Measurements from ENCODE around the gene CCNL2. TPM values are rescaled to one million over a fixed set of nuclear protein-coding genes. Genes with fewer than 3 reads are reported as not detected.
"Not testable (repeated sequence)": the region's sequence is repeated elsewhere in the genome, so short reads cannot be mapped to it uniquely, and the experiment has no call there.

Gene CCNL2
- total RNA-seq, result 100 to 1,000 TPM in 7 of 8 experiments, 10 to 100 TPM in 1; 99.6 to 392 (median 163) TPM

DNA sequence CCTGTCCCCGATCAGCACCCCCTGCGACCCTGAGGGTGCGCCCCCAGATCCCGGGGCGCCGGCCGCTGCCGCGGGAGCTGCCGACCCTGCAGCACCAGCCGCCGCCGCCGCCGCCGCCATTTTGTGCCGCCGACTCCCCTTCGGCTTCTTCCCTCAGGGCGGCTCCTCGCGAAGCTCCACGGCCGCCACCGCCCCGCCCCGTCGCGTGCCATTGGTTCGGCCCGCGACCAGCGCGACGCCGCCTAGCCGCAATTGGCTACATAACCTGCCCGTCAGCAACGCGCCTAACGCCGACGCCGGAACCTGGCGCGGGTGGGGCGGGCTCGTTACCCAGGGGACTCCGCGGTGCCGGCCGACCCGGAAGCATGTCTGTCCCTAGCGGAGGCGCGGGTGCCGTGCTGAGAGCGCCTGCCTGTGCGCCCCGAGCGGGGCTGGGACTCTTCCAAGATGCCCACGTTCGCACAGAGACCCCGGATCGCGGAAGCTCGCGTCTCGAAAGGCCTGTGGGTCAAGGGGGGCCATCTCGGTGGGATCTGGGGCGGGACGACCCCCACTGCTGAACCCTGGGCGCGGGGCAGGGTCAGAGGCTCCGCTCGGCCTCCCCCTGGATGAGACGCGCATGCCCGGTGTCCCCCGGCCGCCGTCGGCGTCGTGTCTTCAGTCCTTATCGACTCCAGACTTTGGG is at the start of gene CCNL2:
TSS of gene CCNL2 (minus strand) at position 149 of the 685 bp plus-strand sequence. CDS start at position 120, 29 bp downstream.
- in situ Hi-C loops (cut with MboI; ENCODE audit: low pct_unique_long_range_greater_than_20kb in 2 of 9, low sequenced_read_pairs in 9 of 9, unreplicated experiment in 9 of 9), result no loop called here
- peak; percentile 83 to 97 (median 96) for ATAC-seq (replicated peaks in 6 of 8)
- peak within 1 kb of the TSS; percentile 72 to 99 (median 98) for H3K4me3 ChIP-seq
- H3K27ac ChIP-seq, result peak within 1 kb of the TSS; percentile 83 to 95
- peaks cover 15 to 17% of the 10 kb centered on the region in 2 donors for H3K4me1 ChIP-seq (replicated peaks in 1 of 2)
- 0% methylated on average over 4 to 14 of the region's 86 CpGs; no CpG with 5 or more reads in 5 of the 10 experiments for WGBS, 10 experiments

DNA sequence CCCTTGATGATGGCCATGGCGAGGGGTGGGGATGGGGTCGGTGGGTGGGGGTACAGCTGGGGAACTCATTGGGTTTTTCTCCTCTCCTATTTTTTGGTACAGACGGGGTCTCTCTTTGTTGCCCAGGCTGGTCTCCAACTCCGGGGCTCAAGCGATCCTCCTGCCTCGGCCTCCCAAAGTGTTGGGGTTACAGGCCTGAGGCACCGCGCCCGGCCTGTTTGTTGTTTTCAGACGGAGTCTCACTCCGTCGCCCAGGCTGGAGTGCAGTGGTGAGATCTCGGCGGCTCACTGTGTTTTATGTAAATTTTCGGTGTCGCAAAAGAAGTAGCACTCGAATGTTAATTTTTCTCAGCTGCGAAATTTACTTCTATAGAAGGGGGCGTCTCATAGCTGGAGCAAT is 47.5 kb upstream of the CCNL2 start:
- H3K4me1 ChIP-seq (replicated peaks in 1 of 2); H3K27ac ChIP-seq; H3K4me3 ChIP-seq; ATAC-seq (replicated peaks in 6 of 8); in situ Hi-C loops (cut with MboI; ENCODE audit: low pct_unique_long_range_greater_than_20kb in 2 of 9, low sequenced_read_pairs in 9 of 9, unreplicated experiment in 9 of 9): not testable (repeated sequence)
- 80 to 87% (median 87%) methylated on average over 3 to 8 of the region's 19 CpGs; no CpG with 5 or more reads in 7 of the 10 experiments for WGBS, 10 experiments

DNA sequence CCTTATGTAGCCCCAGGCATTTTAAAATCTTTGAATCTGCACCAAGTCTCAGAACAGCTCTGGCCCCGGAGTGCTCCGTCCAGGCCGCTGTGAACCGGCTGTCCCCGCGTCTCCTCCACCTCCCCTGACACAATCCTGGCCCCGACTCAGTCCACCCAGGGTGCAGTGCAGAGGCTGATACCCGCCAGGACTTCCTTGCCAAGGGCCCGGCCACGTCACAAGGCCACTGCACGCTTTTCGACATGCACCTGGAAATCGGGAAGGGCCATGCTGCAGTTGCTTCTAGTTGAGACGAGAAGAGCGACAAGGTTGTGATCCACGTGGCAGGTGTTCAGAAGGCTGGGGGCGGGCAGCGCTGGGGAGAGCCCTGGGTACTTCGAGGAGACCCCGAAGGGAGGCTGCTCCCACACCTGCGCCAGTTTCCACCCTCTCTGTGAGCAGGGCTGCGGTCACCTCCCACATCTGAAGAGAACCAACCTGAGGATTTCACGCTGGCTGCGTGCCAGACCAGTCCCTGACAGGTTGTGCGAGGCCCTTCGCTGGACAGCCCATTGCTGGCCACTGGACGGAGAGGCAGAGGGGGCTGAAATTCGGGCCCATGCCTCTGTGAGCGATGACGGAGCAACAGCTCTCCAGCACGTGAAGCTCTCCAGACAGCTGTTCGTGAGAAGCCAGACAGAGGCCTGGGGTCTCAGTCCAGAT is 43.1 kb upstream of the CCNL2 start:
- in situ Hi-C loops (cut with MboI; ENCODE audit: low pct_unique_long_range_greater_than_20kb in 2 of 9, low sequenced_read_pairs in 9 of 9, unreplicated experiment in 9 of 9), result no loop called here

DNA sequence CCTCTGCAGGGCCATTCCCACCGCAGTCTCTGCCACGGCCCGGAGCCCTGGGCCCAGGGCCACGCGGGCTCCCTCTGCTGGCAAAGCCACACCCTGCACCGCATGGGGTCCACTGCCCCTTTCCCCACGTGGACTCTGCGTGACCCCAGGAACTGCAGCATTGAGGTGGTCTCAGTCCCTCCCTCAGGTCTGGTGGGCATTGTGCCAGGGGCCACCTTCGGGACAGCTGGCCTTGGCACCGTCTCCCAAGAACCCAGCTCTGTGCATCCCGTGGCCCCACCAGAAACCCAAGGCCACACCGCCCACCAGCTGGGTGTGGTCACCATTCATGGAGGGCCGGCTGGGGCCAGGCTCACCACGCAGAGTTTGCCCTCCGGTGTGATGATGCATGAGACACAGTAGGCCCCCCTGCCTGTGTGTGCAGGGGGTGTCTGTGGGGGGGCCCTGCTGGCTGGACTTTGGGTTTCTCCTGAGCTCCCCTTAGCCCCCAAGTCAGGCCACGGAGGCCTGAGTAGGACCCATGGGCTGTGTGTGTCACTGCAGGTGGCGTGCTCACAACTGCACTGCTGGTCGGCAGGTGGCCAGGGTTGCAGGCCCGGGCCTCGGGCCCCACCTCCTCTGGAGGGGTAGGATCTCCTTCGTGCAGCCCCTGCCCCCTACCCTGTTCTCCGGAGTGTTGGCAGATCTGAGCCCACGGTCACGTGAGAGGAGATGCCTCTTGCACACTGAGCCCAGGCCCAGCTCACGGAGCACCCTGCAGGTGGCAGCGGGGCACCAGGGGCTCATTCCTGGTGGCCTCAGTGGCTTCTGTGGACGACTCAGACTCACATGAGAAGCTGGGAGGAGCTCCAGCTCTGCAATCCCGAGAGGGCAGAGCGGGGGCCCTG is 42.1 kb upstream of the CCNL2 start:
- Histone ChIP-seq H3K4me1 (replicated peaks in 1 of 2) (peaks cover 29 to 33% of the 10 kb centered on the region in 2 donors), H3K4me3 (no peak overlapping the region), H3K27ac (no peak overlapping the region)
- ATAC-seq (replicated peaks in 6 of 8), result peak; percentile 59 to 94 (median 67)
- in situ Hi-C loops (cut with MboI; ENCODE audit: low pct_unique_long_range_greater_than_20kb in 2 of 9, low sequenced_read_pairs in 9 of 9, unreplicated experiment in 9 of 9), result no loop called here
- 0 to 93% (median 81%) methylated on average over 1 to 16 of the region's 29 CpGs; no CpG with 5 or more reads in 2 of the 10 experiments for WGBS, 10 experiments

More for the DNA sequence above, 43.1 kb upstream of the CCNL2 start:
- H3K4me3 ChIP-seq, result no peak overlapping the region
- H3K4me1 ChIP-seq (replicated peaks in 1 of 2), result peaks cover 20 to 23% of the 10 kb centered on the region in 2 donors
- H3K27ac ChIP-seq, result no peak overlapping the region
- 20 to 100% (median 94%) methylated on average over 1 to 23 of the region's 32 CpGs; no CpG with 5 or more reads in 4 of the 10 experiments for WGBS, 10 experiments
- ATAC-seq (replicated peaks in 6 of 8), result no peak

DNA sequence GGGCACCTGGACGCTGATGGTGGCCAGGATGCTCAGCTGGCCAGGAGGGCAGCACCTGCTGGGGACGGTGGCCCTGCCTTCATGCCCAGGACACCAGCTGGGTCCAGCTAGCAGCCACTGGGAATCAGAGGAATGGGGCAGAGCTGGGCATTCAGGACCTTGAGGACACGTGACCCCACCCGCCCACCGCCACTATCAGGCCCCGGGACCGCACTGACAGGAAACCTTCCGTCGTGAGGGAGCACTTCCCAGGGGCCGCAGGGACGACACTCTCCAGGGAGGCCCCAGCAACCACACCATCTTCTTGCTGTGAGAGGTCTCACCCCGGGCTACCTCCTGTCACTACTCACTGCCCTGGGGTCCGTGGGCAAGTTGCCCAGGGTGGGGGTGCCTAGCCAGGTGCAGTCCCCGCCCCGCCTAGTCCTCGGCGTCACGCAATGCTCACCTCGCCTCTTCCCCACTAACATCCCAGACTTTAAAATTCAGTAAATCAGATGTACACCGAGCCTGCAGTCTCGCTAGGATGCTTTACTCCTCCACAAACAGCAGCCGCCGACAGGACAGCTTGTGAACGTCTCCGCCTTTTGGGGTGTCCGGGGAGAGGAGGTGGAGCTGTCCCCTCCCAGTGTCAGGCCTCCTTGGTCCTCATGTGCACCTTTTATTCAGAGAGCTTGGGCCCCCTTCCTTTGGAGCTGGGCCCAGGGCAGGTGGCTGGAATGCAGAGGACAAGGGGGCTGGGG is 41.3 kb upstream of the CCNL2 start:
- peaks cover 31 to 41% of the 10 kb centered on the region in 2 donors for H3K4me1 ChIP-seq (replicated peaks in 1 of 2)
- H3K27ac ChIP-seq, result no peak overlapping the region
- in situ Hi-C loops (cut with MboI; ENCODE audit: low pct_unique_long_range_greater_than_20kb in 2 of 9, low sequenced_read_pairs in 9 of 9, unreplicated experiment in 9 of 9), result no loop called here
- H3K4me3 ChIP-seq, result no peak overlapping the region
- 13 to 90% (median 65%) methylated on average over 3 to 12 of the region's 26 CpGs; no CpG with 5 or more reads in 4 of the 10 experiments for WGBS, 10 experiments
- no peak for ATAC-seq (replicated peaks in 6 of 8)

DNA sequence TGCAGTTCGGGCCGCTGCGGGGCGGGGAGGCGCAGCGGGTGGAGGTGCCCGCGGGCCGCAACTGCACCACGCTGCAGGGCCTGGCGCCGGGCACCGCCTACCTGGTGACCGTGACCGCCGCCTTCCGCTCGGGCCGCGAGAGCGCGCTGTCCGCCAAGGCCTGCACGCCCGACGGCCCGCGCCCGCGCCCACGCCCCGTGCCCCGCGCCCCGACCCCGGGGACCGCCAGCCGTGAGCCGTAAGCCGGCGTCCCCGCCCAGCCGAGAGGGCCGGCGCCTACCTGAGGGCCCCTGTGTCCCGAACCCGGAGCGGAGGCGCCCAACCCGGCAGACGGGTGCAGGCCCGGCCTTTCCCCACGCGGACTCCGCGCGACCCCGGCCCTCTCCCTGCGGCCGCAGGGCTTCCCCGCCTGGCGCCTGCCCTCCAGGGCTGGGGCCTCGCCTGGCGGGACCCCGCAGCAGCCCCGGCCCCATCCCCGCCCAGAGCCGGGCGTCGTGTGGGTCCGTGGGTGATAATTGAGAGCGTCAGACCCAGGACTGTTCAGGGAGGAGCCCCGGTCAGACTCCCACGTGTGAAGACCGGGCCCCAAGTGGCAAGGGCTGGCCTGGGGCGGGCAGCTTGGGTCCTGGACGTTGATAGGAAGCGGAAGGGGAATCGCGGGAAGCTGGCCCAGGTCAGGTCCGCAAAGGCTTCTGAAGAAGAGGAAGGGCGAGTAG is 40.6 kb upstream of the CCNL2 start:
- ATAC-seq (replicated peaks in 6 of 8), result no peak
- WGBS, 10 experiments, result 88 to 91% (median 90%) methylated on average over 2 to 11 of the region's 82 CpGs; no CpG with 5 or more reads in 7 of the 10 experiments
- Histone ChIP-seq H3K4me3 (no peak overlapping the region), H3K4me1 (replicated peaks in 1 of 2) (peaks cover 37 to 48% of the 10 kb centered on the region in 2 donors), H3K27ac (no peak overlapping the region)
- in situ Hi-C loops (cut with MboI; ENCODE audit: low pct_unique_long_range_greater_than_20kb in 2 of 9, low sequenced_read_pairs in 9 of 9, unreplicated experiment in 9 of 9), result no loop called here

DNA sequence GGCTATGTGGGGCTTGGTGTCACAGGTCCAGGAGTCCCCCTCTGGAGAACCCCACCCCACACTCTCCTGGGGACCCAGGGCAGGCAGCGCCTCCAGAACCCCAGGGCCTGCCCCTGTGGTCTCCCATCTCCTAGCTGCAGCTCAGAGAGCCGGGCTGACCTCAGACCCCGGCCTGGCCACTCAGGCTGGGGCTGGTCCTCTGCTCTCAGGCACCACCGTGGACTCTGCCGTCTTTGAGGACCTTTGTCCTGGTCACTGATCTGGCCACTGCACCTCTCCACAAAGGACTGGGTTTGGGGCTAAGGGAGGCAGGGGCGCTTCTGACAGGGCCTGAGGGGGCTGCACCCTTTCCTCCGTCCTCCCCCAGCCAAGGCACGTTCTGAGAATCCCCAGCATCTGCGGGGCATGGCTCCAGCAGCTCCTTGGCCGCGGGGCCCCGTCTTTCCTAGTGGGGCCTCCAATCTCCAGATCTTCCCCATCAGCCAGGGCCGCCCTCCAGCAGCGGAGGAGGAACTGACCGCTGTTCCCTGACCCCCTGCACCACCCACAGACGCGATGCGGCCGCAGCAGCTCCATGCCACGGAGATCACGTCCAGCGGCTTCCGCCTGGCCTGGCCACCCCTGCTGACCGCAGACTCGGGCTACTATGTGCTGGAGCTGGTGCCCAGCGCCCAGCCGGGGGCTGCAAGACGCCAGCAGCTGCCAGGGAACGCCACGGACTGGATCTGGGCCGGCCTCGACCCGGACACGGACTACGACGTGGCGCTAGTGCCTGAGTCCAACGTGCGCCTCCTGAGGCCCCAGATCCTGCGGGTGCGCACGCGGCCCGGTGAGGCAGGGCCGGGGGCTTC is 39.6 kb upstream of the CCNL2 start:
- Histone ChIP-seq H3K4me3 (no peak overlapping the region), H3K4me1 (replicated peaks in 1 of 2) (peaks cover 46 to 58% of the 10 kb centered on the region in 2 donors), H3K27ac (peak overlapping the region in 1 of 2 donors; percentile 65)
- 85 to 98% (median 90%) methylated on average over 4 to 10 of the region's 45 CpGs; no CpG with 5 or more reads in 6 of the 10 experiments for WGBS, 10 experiments
- in situ Hi-C loops (cut with MboI; ENCODE audit: low pct_unique_long_range_greater_than_20kb in 2 of 9, low sequenced_read_pairs in 9 of 9, unreplicated experiment in 9 of 9), result no loop called here
- ATAC-seq (replicated peaks in 6 of 8), result no peak

DNA sequence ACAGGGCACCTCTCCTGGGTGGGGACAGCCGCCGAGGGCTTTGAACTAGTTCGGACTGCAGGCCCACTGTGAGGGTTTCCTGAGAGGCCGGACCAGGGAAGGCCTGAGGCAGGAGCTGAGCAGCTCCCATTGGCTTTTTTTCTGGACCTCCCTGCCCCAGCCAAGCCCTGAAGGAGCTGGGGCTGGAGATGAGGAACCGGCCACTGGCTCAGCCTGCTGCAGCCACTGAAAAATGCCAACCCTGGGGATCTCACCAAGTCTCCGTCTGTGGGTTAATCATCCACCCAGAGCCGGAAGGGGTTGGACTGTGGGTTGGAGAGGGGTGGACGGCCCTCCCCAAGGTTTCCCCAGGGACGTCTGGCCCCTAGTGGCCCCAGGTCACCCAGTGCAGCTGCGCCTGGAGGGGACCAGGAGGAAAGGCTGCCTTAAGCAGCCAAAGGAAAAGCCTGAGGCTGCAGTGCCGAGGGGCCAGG is 38.8 kb upstream of the CCNL2 start:
- peak in 1 of 8 experiments; percentile 0 for ATAC-seq (replicated peaks in 6 of 8)
- Histone ChIP-seq H3K4me3 (peak overlapping the region in 1 of 5 donors; percentile 3), H3K27ac (peak overlapping the region in 1 of 2 donors; percentile 65), H3K4me1 (replicated peaks in 1 of 2) (peaks cover 54 to 66% of the 10 kb centered on the region in 2 donors)
- in situ Hi-C loops (cut with MboI; ENCODE audit: low pct_unique_long_range_greater_than_20kb in 2 of 9, low sequenced_read_pairs in 9 of 9, unreplicated experiment in 9 of 9), result no loop called here
- WGBS, 10 experiments, result 0 to 60% (median 35%) methylated on average over 1 to 5 of the region's 11 CpGs; no CpG with 5 or more reads in 5 of the 10 experiments

DNA sequence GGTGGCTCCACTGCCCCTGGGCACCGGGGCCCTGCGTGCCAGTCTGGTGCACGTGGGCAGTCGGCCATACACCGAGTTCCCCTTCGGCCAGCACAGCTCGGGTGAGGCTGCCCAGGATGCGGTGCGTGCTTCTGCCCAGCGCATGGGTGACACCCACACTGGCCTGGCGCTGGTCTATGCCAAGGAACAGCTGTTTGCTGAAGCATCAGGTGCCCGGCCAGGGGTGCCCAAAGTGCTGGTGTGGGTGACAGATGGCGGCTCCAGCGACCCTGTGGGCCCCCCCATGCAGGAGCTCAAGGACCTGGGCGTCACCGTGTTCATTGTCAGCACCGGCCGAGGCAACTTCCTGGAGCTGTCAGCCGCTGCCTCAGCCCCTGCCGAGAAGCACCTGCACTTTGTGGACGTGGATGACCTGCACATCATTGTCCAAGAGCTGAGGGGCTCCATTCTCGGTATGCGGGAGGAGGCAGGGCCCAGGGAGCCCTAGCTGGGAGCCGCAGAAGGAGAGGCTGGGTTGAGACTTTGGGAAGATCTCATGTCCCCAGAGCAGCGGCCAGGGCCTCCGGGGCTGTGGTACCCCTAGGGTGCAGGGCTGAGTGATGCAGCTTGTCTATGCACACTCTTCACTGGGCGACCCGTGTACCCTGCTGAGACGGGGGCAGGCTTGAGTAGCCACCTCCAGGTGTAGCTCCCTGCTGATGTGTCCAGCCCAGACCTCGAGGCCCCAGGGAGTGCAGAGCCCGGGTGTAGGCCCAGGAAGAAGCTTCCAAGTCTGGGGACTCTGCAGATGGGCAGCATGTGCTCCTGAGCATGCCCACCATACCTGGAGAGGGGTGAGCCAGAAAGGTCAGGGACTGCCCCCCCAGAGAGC is 38.1 kb upstream of the CCNL2 start:
- Histone ChIP-seq H3K4me3 (peak overlapping the region in 1 of 5 donors; percentile 41), H3K27ac (peak overlapping the region in 1 of 2 donors; percentile 65), H3K4me1 (replicated peaks in 1 of 2) (peaks cover 61 to 72% of the 10 kb centered on the region in 2 donors)
- in situ Hi-C loops (cut with MboI; ENCODE audit: low pct_unique_long_range_greater_than_20kb in 2 of 9, low sequenced_read_pairs in 9 of 9, unreplicated experiment in 9 of 9), result no loop called here
- ATAC-seq (replicated peaks in 6 of 8), result no peak
- 35 to 86% (median 61%) methylated on average over 2 to 11 of the region's 31 CpGs; no CpG with 5 or more reads in 5 of the 10 experiments for WGBS, 10 experiments

DNA sequence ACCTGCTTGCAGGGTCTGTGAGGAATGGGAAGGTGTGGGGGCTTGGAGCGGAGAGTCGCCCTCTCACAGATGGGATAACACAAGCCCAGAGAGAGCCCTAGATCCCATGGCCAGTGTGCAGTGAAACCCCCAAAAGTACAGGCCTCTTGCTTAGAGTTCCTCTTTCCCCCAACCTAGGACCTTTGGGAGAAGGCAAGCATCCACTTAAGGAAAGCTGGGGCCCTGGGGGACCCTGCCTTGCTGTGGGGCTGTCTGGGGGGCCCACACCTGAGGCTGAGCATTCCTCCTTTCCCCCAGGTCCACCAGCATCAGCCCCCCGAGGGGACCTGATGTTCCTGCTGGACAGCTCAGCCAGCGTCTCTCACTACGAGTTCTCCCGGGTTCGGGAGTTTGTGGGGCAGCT is 37.5 kb upstream of the CCNL2 start:
- Histone ChIP-seq H3K4me1 (replicated peaks in 1 of 2) (peaks cover 67 to 79% of the 10 kb centered on the region in 2 donors), H3K4me3 (peak overlapping the region in 4 of 5 donors; percentile 29 to 42 (median 40)), H3K27ac (no peak overlapping the region)
- ATAC-seq (replicated peaks in 6 of 8), result no peak
- WGBS, 10 experiments, result 69 to 100% (median 71%) methylated on average over 1 to 5 of the region's 7 CpGs; no CpG with 5 or more reads in 6 of the 10 experiments
- in situ Hi-C loops (cut with MboI; ENCODE audit: low pct_unique_long_range_greater_than_20kb in 2 of 9, low sequenced_read_pairs in 9 of 9, unreplicated experiment in 9 of 9), result no loop called here

Data from motor neuron (in vitro differentiated cells).